ENCODE measurements around the gene MOV10L1.

The MOV10L1 gene

DNA sequence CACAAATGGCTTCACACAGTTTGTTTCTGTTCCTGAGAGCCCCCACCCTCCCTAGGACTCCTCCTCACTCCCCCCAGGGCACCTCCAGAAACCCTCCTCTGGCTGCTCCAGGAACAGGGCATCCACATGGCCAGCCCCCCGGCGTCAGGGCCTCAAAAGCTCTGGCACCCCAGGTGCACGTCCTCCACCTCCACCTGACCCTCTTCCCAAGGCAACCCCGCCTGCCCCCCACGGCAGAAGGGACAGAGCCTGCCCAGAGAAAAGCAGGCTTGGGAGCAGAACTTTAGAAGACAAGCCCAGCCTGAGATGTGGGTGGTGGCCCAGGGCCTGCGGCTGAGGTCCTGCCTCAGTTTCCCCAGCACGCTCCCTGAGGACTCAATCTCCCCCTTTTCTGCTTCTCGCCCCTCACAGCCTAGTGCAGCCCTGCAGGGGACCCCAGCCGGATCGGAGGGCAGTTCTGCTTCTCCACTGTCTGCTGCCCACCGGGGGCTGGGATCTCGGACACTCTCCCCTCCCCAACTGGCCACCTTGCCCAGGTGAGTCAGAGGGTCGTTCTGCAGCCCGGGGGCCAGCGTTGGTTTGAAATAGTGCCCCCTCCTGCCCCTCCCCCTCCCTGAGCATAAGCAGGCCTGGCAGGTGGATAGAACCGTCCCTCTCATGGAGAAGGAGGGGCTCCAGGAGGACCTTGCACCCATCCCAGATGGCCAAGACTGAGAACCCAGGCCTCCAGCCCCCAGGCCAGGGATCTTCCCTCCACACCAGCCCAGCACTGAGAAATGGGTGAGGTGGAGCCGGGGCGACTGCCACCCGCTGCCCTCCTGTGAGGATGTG, 93.5 kb downstream of the MOV10L1 start:
- TF ChIP-seq, protein P1, sequence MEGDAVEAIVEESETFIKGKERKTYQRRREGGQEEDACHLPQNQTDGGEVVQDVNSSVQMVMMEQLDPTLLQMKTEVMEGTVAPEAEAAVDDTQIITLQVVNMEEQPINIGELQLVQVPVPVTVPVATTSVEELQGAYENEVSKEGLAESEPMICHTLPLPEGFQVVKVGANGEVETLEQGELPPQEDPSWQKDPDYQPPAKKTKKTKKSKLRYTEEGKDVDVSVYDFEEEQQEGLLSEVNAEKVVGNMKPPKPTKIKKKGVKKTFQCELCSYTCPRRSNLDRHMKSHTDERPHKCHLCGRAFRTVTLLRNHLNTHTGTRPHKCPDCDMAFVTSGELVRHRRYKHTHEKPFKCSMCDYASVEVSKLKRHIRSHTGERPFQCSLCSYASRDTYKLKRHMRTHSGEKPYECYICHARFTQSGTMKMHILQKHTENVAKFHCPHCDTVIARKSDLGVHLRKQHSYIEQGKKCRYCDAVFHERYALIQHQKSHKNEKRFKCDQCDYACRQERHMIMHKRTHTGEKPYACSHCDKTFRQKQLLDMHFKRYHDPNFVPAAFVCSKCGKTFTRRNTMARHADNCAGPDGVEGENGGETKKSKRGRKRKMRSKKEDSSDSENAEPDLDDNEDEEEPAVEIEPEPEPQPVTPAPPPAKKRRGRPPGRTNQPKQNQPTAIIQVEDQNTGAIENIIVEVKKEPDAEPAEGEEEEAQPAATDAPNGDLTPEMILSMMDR (conservative IDR thresholded peaks at IDR 0.05; ENCODE audit: low read depth) = no peak
- no peak for DNase-seq (ENCODE audit: low spot score)
- ChIA-PET CTCF (no interaction called here), POLR2A (ENCODE audit: low non-redundant PET) (no interaction called here)
- peak overlapping the region; percentile 62 for H3K27ac ChIP-seq

DNA sequence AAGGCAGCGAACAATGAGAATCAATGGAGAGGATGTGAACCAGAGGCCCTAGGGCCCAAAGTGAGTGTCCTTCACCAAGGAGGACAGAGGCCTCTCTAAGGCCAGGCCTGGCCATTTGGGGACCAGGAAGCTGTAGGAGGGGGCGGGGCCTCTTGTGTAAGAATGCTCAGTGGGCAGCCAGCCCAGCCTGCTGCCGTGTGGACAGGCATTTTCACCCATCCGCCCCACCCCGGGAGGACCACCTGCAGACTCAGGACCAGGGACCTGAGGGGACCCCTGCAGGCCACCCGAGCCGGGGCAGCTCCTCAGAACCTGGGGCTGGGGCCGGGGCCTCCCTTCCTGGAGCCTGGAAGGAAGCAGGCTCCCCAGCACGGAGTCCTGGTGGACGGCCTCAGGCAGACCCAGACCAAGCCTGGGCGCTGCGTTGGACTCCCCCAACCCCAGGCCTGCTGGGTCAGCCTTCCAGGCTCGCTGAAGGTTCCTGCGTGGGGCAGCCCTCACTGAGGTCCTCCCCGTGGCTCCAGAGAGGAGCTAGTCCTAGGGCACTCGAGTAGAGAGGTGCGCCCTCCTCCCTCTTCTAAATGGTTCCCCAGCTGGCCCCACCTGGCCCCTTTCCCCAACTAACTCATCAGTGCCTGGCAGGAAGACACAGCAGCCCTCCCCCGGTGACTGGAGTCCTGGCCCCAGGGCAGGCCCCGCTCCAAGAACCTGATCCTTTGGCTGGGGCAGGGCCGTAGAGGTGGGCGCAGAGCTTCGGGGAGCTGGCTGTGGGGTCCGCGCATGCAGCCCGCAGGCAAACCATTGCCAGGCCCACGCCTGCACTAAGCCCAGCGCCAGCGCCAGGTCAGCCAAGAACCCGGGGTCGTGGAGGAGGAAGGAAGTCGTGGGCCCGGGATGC, 94.4 kb downstream of the MOV10L1 start:
- peak overlapping the region; percentile 62 for H3K27ac ChIP-seq
- TF ChIP-seq, protein P1 (conservative IDR thresholded peaks at IDR 0.05; ENCODE audit: low read depth) = no peak
- POLR2A ChIA-PET (ENCODE audit: low non-redundant PET) = no interaction called here
- DNase-seq (ENCODE audit: low spot score) = no peak
- CTCF ChIA-PET = interaction anchor here (0.7 kb wide), 1 partner anchor 26 kb away, joined by 3 read pairs; no protein-coding TSS in a partner anchor

DNA sequence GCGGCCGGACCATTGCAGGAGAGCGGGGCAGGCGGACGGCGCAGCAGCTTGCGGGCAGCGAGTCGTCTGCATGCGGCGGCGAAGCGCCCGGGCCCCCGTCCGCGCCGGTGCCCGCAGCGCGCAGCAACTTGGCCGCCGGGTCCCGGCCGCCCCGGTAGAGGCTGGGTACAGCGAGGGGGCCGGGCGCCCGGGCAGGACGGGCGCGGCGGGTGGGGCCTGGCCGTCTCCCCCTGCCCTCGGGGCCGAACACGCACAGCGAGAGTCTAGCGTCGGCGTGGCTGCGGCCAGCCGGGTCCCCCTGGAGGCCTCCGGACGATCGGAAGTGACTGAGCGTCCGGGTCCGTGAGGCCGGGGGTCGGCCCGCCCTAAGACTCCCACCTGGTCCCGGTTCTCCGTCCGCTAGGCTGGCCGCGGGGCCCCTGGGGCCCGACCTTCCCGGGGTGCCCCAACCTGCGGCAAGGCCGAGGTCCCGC, 95.1 kb downstream of the MOV10L1 start:
- TF ChIP-seq, protein P1 (conservative IDR thresholded peaks at IDR 0.05; ENCODE audit: low read depth) = no peak
- ChIA-PET POLR2A (ENCODE audit: low non-redundant PET) (no interaction called here), CTCF (no interaction called here)
- H3K27ac ChIP-seq = peak overlapping the region; percentile 97
- DNase-seq (ENCODE audit: low spot score) = no peak

DNA sequence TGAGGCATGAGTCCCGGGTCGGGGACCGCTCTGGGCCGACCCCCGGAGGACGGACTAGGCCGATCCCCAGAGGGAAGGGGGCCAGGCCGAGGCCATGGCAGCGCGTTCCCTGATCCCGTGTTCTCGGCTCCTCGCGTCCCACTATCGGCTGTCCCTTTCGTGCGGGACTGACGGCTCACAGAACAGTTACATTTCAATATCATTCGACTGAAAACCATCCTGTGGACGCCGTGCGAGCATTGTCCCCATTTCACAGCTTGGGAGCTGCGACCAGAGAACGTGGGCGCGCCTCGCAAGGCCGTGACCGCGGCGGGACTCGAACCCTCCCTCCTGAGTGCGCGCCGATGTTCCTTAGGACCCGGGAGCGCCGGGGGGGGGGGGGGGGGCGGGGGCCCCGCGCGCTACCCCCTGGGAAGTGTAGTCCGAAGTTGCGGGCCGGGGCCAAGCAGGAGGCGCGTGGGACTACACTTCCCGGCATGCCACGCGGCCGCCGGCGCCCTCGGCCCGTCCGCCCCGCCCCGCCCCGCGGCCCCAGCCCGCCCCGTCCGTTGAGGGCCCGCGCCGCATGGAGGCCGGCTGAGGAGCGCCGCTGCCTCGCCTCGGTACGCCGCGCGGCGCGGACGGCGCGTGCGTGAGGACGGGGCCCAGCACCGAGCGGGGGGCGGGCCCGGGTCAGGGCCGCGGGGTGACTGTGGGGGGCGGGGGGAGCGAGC, 95.7 kb downstream of the MOV10L1 start, which contains the start of gene TRABD:
Gene TRABD (plus strand): TSS at position 539 of the 713 bp plus-strand sequence. CDS start 7,148 bp downstream, outside the sequence.
- POLR2A ChIA-PET (ENCODE audit: low non-redundant PET) = no interaction called here
- TF ChIP-seq, protein P1 (conservative IDR thresholded peaks at IDR 0.05; ENCODE audit: low read depth) = no peak
- CTCF ChIA-PET = no interaction called here
- DNase-seq (ENCODE audit: low spot score) = peak; percentile 81
- H3K27ac ChIP-seq = peak within 1 kb of the TSS; percentile 97

DNA sequence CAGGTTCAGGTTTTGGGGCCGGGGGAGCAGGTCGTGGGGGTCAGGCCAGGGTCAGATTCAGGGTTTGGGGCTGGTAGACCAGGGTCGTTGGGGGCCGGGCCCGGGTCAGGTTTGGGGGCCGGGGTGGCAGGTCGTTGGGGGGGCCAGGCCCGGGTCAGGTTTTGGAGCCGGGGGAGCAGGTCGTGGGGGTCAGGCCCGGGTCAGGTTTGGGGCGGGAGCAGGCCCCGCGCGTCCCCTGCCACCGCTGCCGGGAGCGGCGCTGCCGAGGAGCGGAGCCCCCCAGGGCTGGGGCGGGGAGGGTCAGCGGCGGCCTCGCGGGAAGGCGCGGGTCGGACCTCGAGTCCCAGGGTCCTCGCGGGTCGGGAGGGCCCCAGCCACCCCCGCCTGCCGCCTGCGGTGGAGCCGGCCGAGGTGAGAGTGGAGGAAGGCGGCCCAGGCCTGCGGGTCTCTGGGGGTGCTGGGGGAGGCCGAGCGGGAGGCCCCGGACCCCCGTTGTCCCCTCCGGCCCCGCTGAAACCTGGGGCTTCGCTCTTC, 96.4 kb downstream of the MOV10L1 start:
- DNase-seq (ENCODE audit: low spot score) = no peak
- POLR2A ChIA-PET (ENCODE audit: low non-redundant PET) = no interaction called here
- CTCF ChIA-PET = no interaction called here
- TF ChIP-seq, protein P1 (conservative IDR thresholded peaks at IDR 0.05; ENCODE audit: low read depth) = no peak
- peak overlapping the region; percentile 97 for H3K27ac ChIP-seq

All from RWPE1 (cell line).